Tibial nerve (tissue), 3 donors: ENCODE results near the gene LRRC43.

Source experiments
- POLR2A ChIP-seq, 2 donors: fragments of 450-650 bp; IDR thresholded peaks; one replicate each; pipeline ENCODE4 v1.6.1; 2017; ENCODE audit warnings: antibody characterized with exemption in 2 of 2, mild to moderate bottlenecking in 2 of 2, moderate library complexity in 2 of 2
- TF ChIP-seq, protein P1 (sequence below), 5 experiments: fragments of 200-600 bp in 3 of 5; fragments of 450-650 bp in 2 of 5; sonication (generic) in 3 of 5; IDR thresholded peaks; one replicate each; pipeline ENCODE4 v1.5.1; 2016 to 2019; ENCODE audit warnings: antibody characterized with exemption in 5 of 5, mild to moderate bottlenecking in 3 of 5, moderate library complexity in 2 of 5

GRCh38 chr12:122206976-122207375 is 24.1 kb downstream of the LRRC43 start:
- TF ChIP-seq, protein P1, sequence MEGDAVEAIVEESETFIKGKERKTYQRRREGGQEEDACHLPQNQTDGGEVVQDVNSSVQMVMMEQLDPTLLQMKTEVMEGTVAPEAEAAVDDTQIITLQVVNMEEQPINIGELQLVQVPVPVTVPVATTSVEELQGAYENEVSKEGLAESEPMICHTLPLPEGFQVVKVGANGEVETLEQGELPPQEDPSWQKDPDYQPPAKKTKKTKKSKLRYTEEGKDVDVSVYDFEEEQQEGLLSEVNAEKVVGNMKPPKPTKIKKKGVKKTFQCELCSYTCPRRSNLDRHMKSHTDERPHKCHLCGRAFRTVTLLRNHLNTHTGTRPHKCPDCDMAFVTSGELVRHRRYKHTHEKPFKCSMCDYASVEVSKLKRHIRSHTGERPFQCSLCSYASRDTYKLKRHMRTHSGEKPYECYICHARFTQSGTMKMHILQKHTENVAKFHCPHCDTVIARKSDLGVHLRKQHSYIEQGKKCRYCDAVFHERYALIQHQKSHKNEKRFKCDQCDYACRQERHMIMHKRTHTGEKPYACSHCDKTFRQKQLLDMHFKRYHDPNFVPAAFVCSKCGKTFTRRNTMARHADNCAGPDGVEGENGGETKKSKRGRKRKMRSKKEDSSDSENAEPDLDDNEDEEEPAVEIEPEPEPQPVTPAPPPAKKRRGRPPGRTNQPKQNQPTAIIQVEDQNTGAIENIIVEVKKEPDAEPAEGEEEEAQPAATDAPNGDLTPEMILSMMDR (IDR thresholded peaks at IDR 0.05): no peak
- no peak for TF ChIP-seq POLR2A (IDR thresholded peaks at IDR 0.05)
